ENCODE data around the gene KLC3.

KLC3 gene

GRCh38 chr19:45351401-45351952, 10.9 kb downstream of the KLC3 start:
- no peaks in the 10 kb centered on the region for H3K79me2 ChIP-seq (ENCODE audit: insufficient read depth, low read length)
- H3K4me3 ChIP-seq (ENCODE audit: low read depth in 1 of 2, low read length in 2 of 2), result no peak overlapping the region
- no peaks in the 10 kb centered on the region for H4K20me1 ChIP-seq (ENCODE audit: insufficient read depth, low read length)
- no peak for DNase-seq
- TF ChIP-seq CTCF (IDR thresholded peaks at IDR 0.05; ENCODE audit: borderline replicate concordance, extremely low read depth, low read length, poor library complexity, severe bottlenecking), result no peak
- no peak for TF ChIP-seq EZH2 (IDR thresholded peaks at IDR 0.05; ENCODE audit: borderline replicate concordance, low read depth, low read length, severe bottlenecking)
- H2AFZ ChIP-seq (ENCODE audit: low read depth, low read length), result no peak overlapping the region
- H3K9ac ChIP-seq (ENCODE audit: low read depth, low read length), result no peak overlapping the region
- no peak overlapping the region for H3K4me2 ChIP-seq (ENCODE audit: insufficient read depth, low read length)
- H3K27ac ChIP-seq (ENCODE audit: low read length), result no peak overlapping the region
- no peaks in the 10 kb centered on the region for H3K9me3 ChIP-seq (ENCODE audit: insufficient read depth, low read length, severe bottlenecking)
- H3K27me3 ChIP-seq (ENCODE audit: insufficient read depth, low read length, poor library complexity), result no peaks in the 10 kb centered on the region
- H3K4me1 ChIP-seq (ENCODE audit: insufficient read depth, low read length), result no peaks in the 10 kb centered on the region
- H3K36me3 ChIP-seq (ENCODE audit: insufficient read depth, low read length), result peaks cover 57% of the 10 kb centered on the region
- ATAC-seq (ENCODE audit: insufficient read depth, low read depth), result no peak

GRCh38 chr19:45352062-45352461, 11.5 kb downstream of the KLC3 start:
- no peaks in the 10 kb centered on the region for H3K79me2 ChIP-seq (ENCODE audit: insufficient read depth, low read length)
- H3K4me2 ChIP-seq (ENCODE audit: insufficient read depth, low read length), result no peak overlapping the region
- no peaks in the 10 kb centered on the region for H4K20me1 ChIP-seq (ENCODE audit: insufficient read depth, low read length)
- H3K4me3 ChIP-seq (ENCODE audit: low read depth in 1 of 2, low read length in 2 of 2), result no peak overlapping the region
- no peaks in the 10 kb centered on the region for H3K4me1 ChIP-seq (ENCODE audit: insufficient read depth, low read length)
- DNase-seq (no peak), ATAC-seq (ENCODE audit: insufficient read depth, low read depth) (no peak)
- TF ChIP-seq CTCF (IDR thresholded peaks at IDR 0.05; ENCODE audit: borderline replicate concordance, extremely low read depth, low read length, poor library complexity, severe bottlenecking), result no peak
- no peak for TF ChIP-seq EZH2 (IDR thresholded peaks at IDR 0.05; ENCODE audit: borderline replicate concordance, low read depth, low read length, severe bottlenecking)
- no peak overlapping the region for H3K9ac ChIP-seq (ENCODE audit: low read depth, low read length)
- peaks cover 63% of the 10 kb centered on the region for H3K36me3 ChIP-seq (ENCODE audit: insufficient read depth, low read length)
- H3K27ac ChIP-seq (ENCODE audit: low read length), result no peak overlapping the region
- H3K27me3 ChIP-seq (ENCODE audit: insufficient read depth, low read length, poor library complexity), result no peaks in the 10 kb centered on the region
- H3K9me3 ChIP-seq (ENCODE audit: insufficient read depth, low read length, severe bottlenecking), result no peaks in the 10 kb centered on the region
- no peak overlapping the region for H2AFZ ChIP-seq (ENCODE audit: low read depth, low read length)

GRCh38 chr19:45352471-45352870, 11.9 kb downstream of the KLC3 start:
- H3K4me2 ChIP-seq (ENCODE audit: insufficient read depth, low read length), result no peak overlapping the region
- H3K27me3 ChIP-seq (ENCODE audit: insufficient read depth, low read length, poor library complexity), result no peaks in the 10 kb centered on the region
- no peaks in the 10 kb centered on the region for H3K9me3 ChIP-seq (ENCODE audit: insufficient read depth, low read length, severe bottlenecking)
- no peaks in the 10 kb centered on the region for H3K79me2 ChIP-seq (ENCODE audit: insufficient read depth, low read length)
- ATAC-seq (ENCODE audit: insufficient read depth, low read depth) (no peak), DNase-seq (no peak)
- peaks cover 67% of the 10 kb centered on the region for H3K36me3 ChIP-seq (ENCODE audit: insufficient read depth, low read length)
- no peak overlapping the region for H3K9ac ChIP-seq (ENCODE audit: low read depth, low read length)
- H3K27ac ChIP-seq (ENCODE audit: low read length), result no peak overlapping the region
- H4K20me1 ChIP-seq (ENCODE audit: insufficient read depth, low read length), result 0 out of 2 replicates have a peak, but pooled peaks cover 3% of the 10 kb centered on the region
- no peaks in the 10 kb centered on the region for H3K4me1 ChIP-seq (ENCODE audit: insufficient read depth, low read length)
- H3K4me3 ChIP-seq (ENCODE audit: low read depth in 1 of 2, low read length in 2 of 2), result no peak overlapping the region
- no peak overlapping the region for H2AFZ ChIP-seq (ENCODE audit: low read depth, low read length)
- TF ChIP-seq CTCF (IDR thresholded peaks at IDR 0.05; ENCODE audit: borderline replicate concordance, extremely low read depth, low read length, poor library complexity, severe bottlenecking), result no peak
- TF ChIP-seq EZH2 (IDR thresholded peaks at IDR 0.05; ENCODE audit: borderline replicate concordance, low read depth, low read length, severe bottlenecking), result no peak
